EL (cell line): Measurements from ENCODE around the gene PURB.
"Not testable (repeated sequence)": the region's sequence is repeated elsewhere in the genome, so short reads cannot be mapped to it uniquely, and the experiment has no call there.

Experiments used
- DNase-seq: peaks from one replicate; pipeline ENCODE4 v3.0.0-alpha.2; 2016

The PURB gene

GRCh38 chr7:44891372-44891771, 6.0 kb upstream of the PURB start:
- DNase-seq = no peak

- no peak for DNase-seq
Observed at GRCh38 chr7:44889086-44889781, 3.9 kb upstream of the PURB start.

- no peak for DNase-seq
Observed at GRCh38 chr7:44887293-44887692, 2.0 kb upstream of the PURB start.

- DNase-seq = peak; percentile 68
Observed at GRCh38 chr7:44884621-44885393, 523 bp downstream of the PURB start.

GRCh38 chr7:44883961-44884620, 1.2 kb downstream of the PURB start:
- no peak for DNase-seq

GRCh38 chr7:44882899-44883298, 2.4 kb downstream of the PURB start:
- peak; percentile 39 for DNase-seq

- DNase-seq = peak; percentile 78
Observed at GRCh38 chr7:44881610-44882009, 3.7 kb downstream of the PURB start.

GRCh38 chr7:44881066-44881600, 4.2 kb downstream of the PURB start:
- no peak for DNase-seq

- no peak for DNase-seq
Observed at GRCh38 chr7:44880317-44881018, 4.9 kb downstream of the PURB start.

GRCh38 chr7:44876393-44876792, 8.9 kb downstream of the PURB start:
- DNase-seq = no peak

- no peak for DNase-seq
Observed at GRCh38 chr7:44875241-44875640, 10.1 kb downstream of the PURB start.

- DNase-seq = no peak
Observed at GRCh38 chr7:44872787-44873186, 12.5 kb downstream of the PURB start.

- DNase-seq = not testable (repeated sequence)
Observed at GRCh38 chr7:44871918-44872317, 13.4 kb downstream of the PURB start.

- DNase-seq = not testable (repeated sequence)
Observed at GRCh38 chr7:44870780-44871179, 14.6 kb downstream of the PURB start.

- not testable (repeated sequence) for DNase-seq
Observed at GRCh38 chr7:44870336-44870735, 15.0 kb downstream of the PURB start.

- DNase-seq = peak; percentile 91
Observed at GRCh38 chr7:44867073-44867995, 18.0 kb downstream of the PURB start.

- DNase-seq = peak; percentile 44
Observed at GRCh38 chr7:44861949-44862348, 23.4 kb downstream of the PURB start.

- no peak for DNase-seq
Observed at GRCh38 chr7:44858161-44858560, 27.2 kb downstream of the PURB start.

- no peak for DNase-seq
Observed at GRCh38 chr7:44854644-44855364, 30.5 kb downstream of the PURB start.

- DNase-seq = no peak
Observed at GRCh38 chr7:44853391-44853790, 31.9 kb downstream of the PURB start.

- no peak for DNase-seq
Observed at GRCh38 chr7:44852590-44852989, 32.7 kb downstream of the PURB start.
